Activated naive CD8-positive, alpha-beta T cell treated with anti-CD3 and anti-CD28 coated beads, Interleukin-2, amount 10 ng/mL, durations not matched to agents 7 days and 5 days (primary cell): ENCODE results near the gene ATP9B. TPM values are rescaled to one million over a fixed set of nuclear protein-coding genes. Genes with fewer than 3 reads are reported as not detected.
"Not testable (repeated sequence)": the region's sequence is repeated elsewhere in the genome, so short reads cannot be mapped to it uniquely, and the experiment has no call there.

Experiments
- ATAC-seq: fragments of 150-1000 bp; cut with Tn5 transposase; one replicate; pipeline ENCODE4 v1.10.0; 2021; ENCODE audit warnings: low read depth, moderate library complexity
- POLR2A ChIA-PET: fragments of 350-600 bp; sonication (Branson Sonifier 250); formaldehyde crosslinking; loops from one replicate; lab custom pipeline; 2021; ENCODE audit warnings: antibody characterized with exemption; lab: Charles Lee
- DNase-seq: peaks from one replicate; pipeline ENCODE4 v3.0.0; 2021
- H3K27ac Mint-ChIP-seq: one replicate; pipeline ENCODE4 v1.8.0; 2022; ENCODE audit warnings: mild to moderate bottlenecking, mixed read lengths
- H3K27me3 Mint-ChIP-seq: one replicate; pipeline ENCODE4 v1.8.0; 2022; ENCODE audit warnings: mild to moderate bottlenecking, moderate library complexity, mixed read lengths
- H3K36me3 Mint-ChIP-seq: one replicate; pipeline ENCODE4 v1.8.0; 2021; ENCODE audit warnings: mild to moderate bottlenecking, mixed read lengths
- H3K4me1 Mint-ChIP-seq: one replicate; pipeline ENCODE4 v1.8.0; 2021; ENCODE audit warnings: mixed read lengths
- H3K4me3 Mint-ChIP-seq: one replicate; pipeline ENCODE4 v1.8.0; 2022; ENCODE audit warnings: mild to moderate bottlenecking, moderate library complexity, mixed read lengths
- H3K9me3 Mint-ChIP-seq: one replicate; pipeline ENCODE4 v1.8.0; 2021; ENCODE audit warnings: mixed read lengths
- total RNA-seq, 2 experiments: library from RNA; stranded (reverse); gene quantifications; one replicate each; pipeline ENCODE4 v1.2.3, GENCODE V29; 2021

The ATP9B gene
- total RNA-seq, 2 experiments from 2014 or later = 34.2 to 39.0 TPM

- ATAC-seq (no peak), DNase-seq (no peak)
- POLR2A ChIA-PET = no interaction called here
- Mint-ChIP-seq H3K27me3 (no peaks in the 10 kb centered on the region), H3K27ac (no peak overlapping the region), H3K36me3 (peaks cover 2% of the 10 kb centered on the region), H3K4me1 (peaks cover 4% of the 10 kb centered on the region), H3K4me3 (no peak overlapping the region), H3K9me3 (no peaks in the 10 kb centered on the region)
Measured at GRCh38 chr18:79251021-79251420, 181.8 kb downstream of the ATP9B start.

- Mint-ChIP-seq H3K4me1 (no peaks in the 10 kb centered on the region), H3K36me3 (peaks cover 2% of the 10 kb centered on the region), H3K9me3 (no peaks in the 10 kb centered on the region), H3K4me3 (no peak overlapping the region), H3K27ac (no peak overlapping the region), H3K27me3 (no peaks in the 10 kb centered on the region)
- POLR2A ChIA-PET = no interaction called here
- DNase-seq (no peak), ATAC-seq (no peak)
Measured at GRCh38 chr18:79252904-79253633, 183.9 kb downstream of the ATP9B start.

- Mint-ChIP-seq H3K4me1 (no peaks in the 10 kb centered on the region), H3K36me3 (peaks cover 3% of the 10 kb centered on the region), H3K27me3 (no peaks in the 10 kb centered on the region), H3K27ac (no peak overlapping the region), H3K4me3 (no peak overlapping the region), H3K9me3 (no peaks in the 10 kb centered on the region)
- no peak for DNase-seq
- no peak for ATAC-seq
- POLR2A ChIA-PET = no interaction called here
Measured at GRCh38 chr18:79257480-79257879, 188.3 kb downstream of the ATP9B start.

- ATAC-seq (no peak), DNase-seq (no peak)
- Mint-ChIP-seq H3K9me3 (no peaks in the 10 kb centered on the region), H3K27ac (no peak overlapping the region), H3K4me1 (no peaks in the 10 kb centered on the region), H3K27me3 (no peaks in the 10 kb centered on the region), H3K36me3 (peaks cover 3% of the 10 kb centered on the region), H3K4me3 (no peak overlapping the region)
- POLR2A ChIA-PET = no interaction called here
Measured at GRCh38 chr18:79258447-79258846, 189.3 kb downstream of the ATP9B start.

GRCh38 chr18:79259218-79259617 lies 190.0 kb downstream of the ATP9B start:
- no peak overlapping the region for H3K27ac Mint-ChIP-seq
- POLR2A ChIA-PET = no interaction called here
- DNase-seq = no peak
- no peaks in the 10 kb centered on the region for H3K27me3 Mint-ChIP-seq
- no peak overlapping the region for H3K4me3 Mint-ChIP-seq
- H3K36me3 Mint-ChIP-seq = peaks cover 3% of the 10 kb centered on the region
- no peaks in the 10 kb centered on the region for H3K9me3 Mint-ChIP-seq
- ATAC-seq = no peak
- H3K4me1 Mint-ChIP-seq = no peaks in the 10 kb centered on the region

- peaks cover 3% of the 10 kb centered on the region for H3K36me3 Mint-ChIP-seq
- no peaks in the 10 kb centered on the region for H3K27me3 Mint-ChIP-seq
- no peak overlapping the region for H3K27ac Mint-ChIP-seq
Measured at GRCh38 chr18:79260023-79260422, 190.8 kb downstream of the ATP9B start.

GRCh38 chr18:79260510-79260909 lies 191.3 kb downstream of the ATP9B start:
- Mint-ChIP-seq H3K27me3 (no peaks in the 10 kb centered on the region), H3K27ac (no peak overlapping the region), H3K36me3 (peaks cover 4% of the 10 kb centered on the region), H3K4me3 (no peak overlapping the region), H3K9me3 (no peaks in the 10 kb centered on the region), H3K4me1 (no peaks in the 10 kb centered on the region)
- DNase-seq = no peak
- POLR2A ChIA-PET = no interaction called here
- ATAC-seq = no peak

More at GRCh38 chr18:79260023-79260422, 190.8 kb downstream of the ATP9B start:
- POLR2A ChIA-PET = no interaction called here
- no peak overlapping the region for H3K4me3 Mint-ChIP-seq
- no peak for ATAC-seq
- H3K9me3 Mint-ChIP-seq = no peaks in the 10 kb centered on the region
- no peak for DNase-seq
- no peaks in the 10 kb centered on the region for H3K4me1 Mint-ChIP-seq

- ATAC-seq, POLR2A ChIA-PET, H3K27ac Mint-ChIP-seq, H3K27me3 Mint-ChIP-seq, H3K4me1 Mint-ChIP-seq, H3K4me3 Mint-ChIP-seq, H3K9me3 Mint-ChIP-seq, DNase-seq: not testable (repeated sequence)
- peaks cover 15% of the 10 kb centered on the region for H3K36me3 Mint-ChIP-seq
Measured at GRCh38 chr18:79265068-79265467, 195.9 kb downstream of the ATP9B start.

- H3K4me3 Mint-ChIP-seq, H3K27me3 Mint-ChIP-seq, POLR2A ChIA-PET, H3K9me3 Mint-ChIP-seq, ATAC-seq, DNase-seq: not testable (repeated sequence)
- peaks cover 22% of the 10 kb centered on the region for H3K36me3 Mint-ChIP-seq
- peak overlapping the region; percentile 15 for H3K27ac Mint-ChIP-seq
- peaks cover 13% of the 10 kb centered on the region for H3K4me1 Mint-ChIP-seq
Measured at GRCh38 chr18:79271812-79272211, 202.6 kb downstream of the ATP9B start.

- ATAC-seq = no peak
- peaks cover 13% of the 10 kb centered on the region for H3K4me1 Mint-ChIP-seq
- no peaks in the 10 kb centered on the region for H3K27me3 Mint-ChIP-seq
- no peak for DNase-seq
- POLR2A ChIA-PET = no interaction called here
- no peak overlapping the region for H3K27ac Mint-ChIP-seq
- peaks cover 2% of the 10 kb centered on the region for H3K9me3 Mint-ChIP-seq
- H3K4me3 Mint-ChIP-seq = no peak overlapping the region
- peaks cover 21% of the 10 kb centered on the region for H3K36me3 Mint-ChIP-seq
Measured at GRCh38 chr18:79272916-79273315, 203.7 kb downstream of the ATP9B start.

GRCh38 chr18:79274823-79275222 lies 205.6 kb downstream of the ATP9B start:
- ATAC-seq (no peak), DNase-seq (no peak)
- POLR2A ChIA-PET = no interaction called here
- Mint-ChIP-seq H3K27ac (peak overlapping the region; percentile 12), H3K9me3 (no peaks in the 10 kb centered on the region), H3K4me3 (no peak overlapping the region), H3K36me3 (peaks cover 20% of the 10 kb centered on the region), H3K27me3 (no peaks in the 10 kb centered on the region), H3K4me1 (peaks cover 13% of the 10 kb centered on the region)

- ATAC-seq = no peak
- Mint-ChIP-seq H3K36me3 (peaks cover 22% of the 10 kb centered on the region), H3K27ac (peak overlapping the region; percentile 12), H3K27me3 (no peaks in the 10 kb centered on the region), H3K9me3 (no peaks in the 10 kb centered on the region), H3K4me1 (peaks cover 13% of the 10 kb centered on the region), H3K4me3 (no peak overlapping the region)
- POLR2A ChIA-PET = no interaction called here
- no peak for DNase-seq
Measured at GRCh38 chr18:79275461-79275860, 206.3 kb downstream of the ATP9B start.

GRCh38 chr18:79275992-79276391 lies 206.8 kb downstream of the ATP9B start:
- no peak overlapping the region for H3K4me3 Mint-ChIP-seq
- POLR2A ChIA-PET = no interaction called here

GRCh38 chr18:79278896-79279295 lies 209.7 kb downstream of the ATP9B start:
- no peak for ATAC-seq
- Mint-ChIP-seq H3K4me3 (no peak overlapping the region), H3K4me1 (peaks cover 13% of the 10 kb centered on the region), H3K36me3 (peaks cover 20% of the 10 kb centered on the region), H3K27ac (no peak overlapping the region), H3K27me3 (no peaks in the 10 kb centered on the region), H3K9me3 (no peaks in the 10 kb centered on the region)
- DNase-seq = no peak
- POLR2A ChIA-PET = no interaction called here

More at GRCh38 chr18:79275992-79276391, 206.8 kb downstream of the ATP9B start:
- H3K36me3 Mint-ChIP-seq = peaks cover 20% of the 10 kb centered on the region
- ATAC-seq (peak; percentile 50), DNase-seq (no peak)
- H3K4me1 Mint-ChIP-seq = peaks cover 13% of the 10 kb centered on the region
- H3K27me3 Mint-ChIP-seq = no peaks in the 10 kb centered on the region
- no peak overlapping the region for H3K27ac Mint-ChIP-seq
- no peaks in the 10 kb centered on the region for H3K9me3 Mint-ChIP-seq
